Measurements from ENCODE around the gene TMEM132A.

Gene TMEM132A

GRCh38 chr11:60936467-60937143 lies 12.3 kb downstream of the TMEM132A start:
- FAIRE-seq, result no peak
- DNase-seq (ENCODE audit: insufficient read length, low spot score), result no peak

GRCh38 chr11:60937144-60937527 lies 12.9 kb downstream of the TMEM132A start:
- FAIRE-seq, result no peak

GRCh38 chr11:60937811-60938210 lies 13.6 kb downstream of the TMEM132A start:
- FAIRE-seq (no peak), DNase-seq (ENCODE audit: insufficient read length, low spot score) (no peak)

More at GRCh38 chr11:60937144-60937527, 12.9 kb downstream of the TMEM132A start:
- DNase-seq (ENCODE audit: insufficient read length, low spot score), result no peak

DNA sequence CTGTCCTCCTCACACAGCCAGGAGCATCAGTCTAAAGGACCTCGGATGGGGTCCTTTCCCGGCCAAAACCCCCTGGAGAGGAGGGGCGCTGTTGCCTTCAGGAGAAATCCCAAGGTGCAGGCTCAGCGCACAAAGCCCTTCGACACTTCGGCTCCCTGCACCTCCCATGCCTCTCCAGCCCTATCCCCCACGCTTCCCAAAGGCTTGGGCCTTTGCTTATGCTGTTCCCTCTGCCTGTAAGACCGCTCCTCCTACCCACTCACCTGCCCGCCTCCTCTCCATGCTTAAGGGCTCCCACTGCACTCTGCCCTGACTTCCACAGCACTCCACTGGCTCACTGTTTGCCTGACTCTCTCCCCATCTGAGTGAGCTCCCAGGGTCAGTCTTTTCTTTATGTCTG lies 14.2 kb downstream of the TMEM132A start:
- FAIRE-seq, result no peak
- DNase-seq (ENCODE audit: insufficient read length, low spot score), result no peak

- DNase-seq (ENCODE audit: insufficient read length, low spot score), result no peak
- no peak for FAIRE-seq
Observed at GRCh38 chr11:60939301-60939700, 15.0 kb downstream of the TMEM132A start.

DNA sequence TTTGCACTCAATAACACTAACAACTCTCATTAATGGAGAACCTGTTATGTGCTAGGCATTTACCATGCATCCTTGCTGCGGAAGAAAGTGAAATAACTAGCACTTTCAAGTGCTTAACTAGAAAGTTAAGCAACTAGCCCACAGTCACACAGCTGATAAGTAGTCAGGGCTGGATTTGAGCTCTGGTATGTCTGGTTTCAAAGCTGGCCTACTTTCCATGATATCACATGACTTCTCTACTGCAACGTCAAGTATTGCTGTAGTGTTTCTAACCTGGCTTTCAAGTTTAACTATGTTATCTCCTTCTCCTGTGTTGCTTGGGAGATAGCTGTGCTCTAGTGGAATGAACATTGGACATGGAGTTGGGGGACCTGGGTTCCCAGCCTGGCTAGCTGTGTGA lies 15.6 kb downstream of the TMEM132A start:
- FAIRE-seq, result no peak
- no peak for DNase-seq (ENCODE audit: insufficient read length, low spot score)

DNA sequence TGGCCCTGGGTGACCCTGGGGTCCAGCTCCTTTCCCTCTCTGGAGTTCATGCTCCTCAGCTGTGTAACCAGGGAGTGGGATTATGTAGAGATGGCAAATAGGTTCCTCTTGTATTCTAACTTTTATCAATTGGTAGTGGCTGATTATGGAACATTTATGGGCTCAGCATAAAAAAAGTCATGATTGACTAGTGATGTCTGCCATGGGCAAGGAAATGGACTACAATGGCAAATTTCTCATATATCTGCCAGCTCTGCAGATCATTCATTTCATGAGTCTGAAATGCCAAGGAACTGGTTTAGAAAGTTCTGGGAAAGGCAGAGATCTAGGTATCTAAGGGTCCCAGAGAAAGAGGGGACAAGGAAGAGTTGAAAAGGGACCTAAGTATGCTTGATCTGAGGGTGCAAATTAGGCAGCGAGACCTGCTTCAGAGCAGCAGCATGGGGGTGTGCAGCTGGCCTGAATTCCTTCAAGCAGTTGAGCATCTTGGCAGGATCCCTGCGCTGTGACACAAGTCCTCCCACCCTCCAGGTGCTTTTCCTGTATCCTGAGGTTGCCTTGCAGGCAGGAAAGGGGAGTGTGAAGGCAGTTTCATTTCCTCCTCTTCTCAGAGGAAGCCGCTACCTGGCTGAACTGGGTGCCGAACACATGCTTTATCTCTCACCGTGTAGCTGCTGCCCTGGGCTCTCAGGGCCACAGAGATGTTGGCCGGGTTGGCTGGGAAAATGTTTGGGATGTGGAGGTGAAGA lies 17.3 kb downstream of the TMEM132A start:
- FAIRE-seq, result no peak
- DNase-seq (ENCODE audit: insufficient read length, low spot score), result no peak

DNA sequence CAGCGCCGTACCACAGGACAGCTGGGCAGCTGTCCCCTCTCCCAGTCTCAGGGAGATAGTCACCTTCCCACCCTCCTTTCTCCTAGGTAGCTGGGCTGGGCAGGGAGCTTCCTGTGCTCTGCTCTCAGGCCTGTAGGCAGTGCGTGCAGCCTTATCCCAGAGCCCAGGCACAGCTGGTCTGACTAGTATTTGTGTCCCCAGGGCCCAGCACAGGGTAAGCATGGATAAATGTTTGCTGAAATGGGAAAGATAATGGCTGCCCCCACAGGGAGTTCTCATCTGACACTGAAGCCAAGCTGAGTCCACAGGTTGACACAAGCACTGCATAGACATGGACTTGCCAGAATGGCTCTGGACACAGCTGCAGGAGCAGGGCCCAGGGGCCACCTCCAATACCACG lies 18.0 kb downstream of the TMEM132A start:
- FAIRE-seq, result no peak

DNA sequence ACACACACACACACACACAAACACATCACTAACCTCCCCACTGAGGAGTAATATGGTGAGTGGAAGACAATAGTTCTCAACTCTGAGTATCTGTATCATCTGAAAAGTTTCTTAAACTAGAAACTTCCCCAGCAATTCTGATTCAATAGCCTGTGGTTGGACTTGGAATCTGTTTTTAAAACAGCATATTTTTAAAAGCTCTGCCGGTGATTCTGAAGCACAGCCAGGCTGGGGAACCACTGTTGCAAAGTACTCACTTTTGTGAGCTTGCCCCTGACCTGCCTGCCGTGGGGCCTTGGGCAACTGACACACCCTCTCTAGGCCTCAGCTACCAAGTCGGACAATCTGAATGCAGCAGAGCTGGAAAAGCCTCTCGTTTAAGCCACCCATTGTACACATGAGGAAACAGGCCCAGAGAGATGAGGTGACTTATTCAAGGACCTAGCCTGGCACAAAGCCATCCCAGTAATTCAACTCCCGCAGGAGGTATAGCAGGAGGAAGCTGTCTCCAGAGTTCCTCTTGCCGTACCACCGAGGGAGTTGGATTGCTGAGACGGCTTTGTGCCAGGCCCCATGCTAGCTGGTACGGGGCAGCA lies 18.8 kb downstream of the TMEM132A start:
- DNase-seq (ENCODE audit: insufficient read length, low spot score) (no peak), FAIRE-seq (no peak)

More for the DNA sequence above, 18.0 kb downstream of the TMEM132A start:
- no peak for DNase-seq (ENCODE audit: insufficient read length, low spot score)

- no peak for DNase-seq (ENCODE audit: insufficient read length, low spot score)
- no peak for FAIRE-seq
Observed at GRCh38 chr11:60944490-60945294, 20.4 kb downstream of the TMEM132A start.

DNA sequence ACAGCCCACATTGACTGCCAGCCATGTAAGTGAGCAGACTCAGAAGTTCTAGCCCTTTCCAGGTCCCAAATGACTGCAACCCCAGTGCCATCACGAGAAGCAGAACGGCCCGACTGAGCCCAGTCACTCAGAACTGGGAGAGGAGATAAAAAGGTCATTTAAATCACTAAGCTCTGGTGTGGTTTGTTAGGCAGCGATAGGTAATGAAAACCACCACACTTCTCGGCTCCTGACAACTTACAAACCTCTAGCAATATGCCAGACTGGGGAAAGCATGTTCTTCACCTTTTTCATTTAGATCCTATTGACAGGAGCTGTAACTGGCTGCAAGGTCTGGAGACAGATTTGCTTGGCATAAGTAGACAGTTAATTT lies 21.0 kb downstream of the TMEM132A start:
- DNase-seq (ENCODE audit: insufficient read length, low spot score) (no peak), FAIRE-seq (no peak)

DNA sequence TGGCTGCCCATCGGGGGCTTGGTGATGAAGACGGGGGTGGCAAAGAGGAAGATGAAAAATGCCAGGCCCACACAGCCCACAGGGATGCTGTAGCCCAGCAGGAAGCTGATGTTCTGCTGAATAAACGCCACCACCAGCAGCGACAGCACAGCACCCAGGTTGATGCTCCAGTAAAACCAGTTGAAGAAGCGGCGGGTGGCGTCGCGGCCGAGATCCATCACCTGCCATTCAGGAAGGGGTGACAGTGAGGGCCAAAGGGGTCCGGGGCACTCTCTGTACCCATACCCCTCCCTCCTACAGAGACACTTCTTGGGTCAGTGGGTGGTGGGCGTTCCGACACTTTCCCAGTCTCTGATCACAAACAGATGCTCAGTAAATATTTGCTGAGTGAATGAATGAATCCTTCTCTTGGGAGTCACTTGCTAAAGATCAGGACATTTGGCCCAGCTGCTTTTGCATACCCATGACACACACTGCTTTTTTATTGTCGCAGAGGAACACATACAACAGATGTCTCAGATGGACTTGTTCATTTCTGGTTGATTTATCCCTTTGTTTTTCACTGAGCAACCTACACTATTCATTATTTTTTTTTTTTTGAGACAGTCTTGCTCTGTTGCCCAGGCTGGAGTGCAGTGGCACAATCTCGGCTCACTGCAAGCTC lies 22.5 kb downstream of the TMEM132A start:
- no peak for FAIRE-seq

DNA sequence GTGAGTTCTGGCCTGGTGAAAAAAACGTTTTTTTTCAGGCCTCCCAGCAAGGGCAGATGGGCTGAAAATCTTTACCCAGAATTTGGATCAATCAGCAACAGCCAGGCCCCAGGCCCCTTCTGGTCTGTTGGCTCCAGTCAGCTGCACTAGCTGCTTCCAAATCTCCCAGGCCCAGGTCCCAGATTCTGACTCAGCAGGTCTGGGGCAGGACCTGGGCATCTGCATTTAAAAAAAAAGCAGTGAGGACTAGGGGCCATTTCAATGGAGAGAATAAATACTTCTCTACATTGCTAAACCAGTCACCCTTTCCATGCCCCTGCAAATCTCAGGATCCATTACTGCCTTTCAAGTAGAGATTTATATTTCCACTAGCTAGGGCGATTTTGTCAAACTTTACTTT lies 23.4 kb downstream of the TMEM132A start:
- no peak for DNase-seq (ENCODE audit: insufficient read length, low spot score)
- FAIRE-seq, result no peak

More for the DNA sequence above, 22.5 kb downstream of the TMEM132A start:
- no peak for DNase-seq (ENCODE audit: insufficient read length, low spot score)

DNA sequence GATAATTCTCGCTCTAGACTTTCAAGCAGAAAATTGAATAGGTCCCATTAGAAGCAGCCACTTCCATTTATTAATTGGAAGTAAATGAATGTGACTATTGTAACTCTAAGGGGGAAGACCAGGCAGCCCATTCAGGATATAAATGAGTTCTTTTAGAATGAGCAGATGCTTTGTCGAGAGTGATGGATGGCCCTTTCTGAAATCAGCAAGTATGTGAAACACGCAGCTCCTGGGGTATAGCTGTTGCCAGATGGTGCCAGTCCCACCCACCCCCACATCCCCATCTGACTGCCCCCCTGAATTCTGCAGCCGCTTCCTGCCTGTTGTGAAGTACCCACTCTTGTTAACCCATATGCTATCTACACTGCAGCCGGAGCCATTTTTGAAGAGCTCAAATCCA lies 24.0 kb downstream of the TMEM132A start:
- FAIRE-seq (no peak), DNase-seq (ENCODE audit: insufficient read length, low spot score) (no peak)

DNA sequence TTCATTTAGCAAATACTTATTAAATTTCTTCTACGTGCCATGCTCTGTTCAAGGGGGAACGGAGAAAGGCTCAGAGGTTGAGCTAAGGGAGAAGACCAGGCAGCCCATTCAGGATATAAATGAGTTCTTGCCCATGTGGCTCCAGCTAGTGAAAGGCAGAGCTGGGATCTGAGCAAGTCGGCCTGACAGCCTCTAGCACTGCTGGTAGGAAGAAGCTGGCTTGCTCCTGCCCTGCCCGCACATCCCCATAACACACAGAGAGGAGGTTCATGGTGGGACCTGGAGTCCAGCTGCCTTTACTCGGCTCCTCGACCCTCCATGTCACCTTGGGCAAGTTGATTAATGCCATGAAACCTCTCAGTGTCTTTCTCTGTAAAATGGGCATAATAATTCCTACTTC lies 25.8 kb downstream of the TMEM132A start:
- no peak for DNase-seq (ENCODE audit: insufficient read length, low spot score)
- FAIRE-seq, result peak; percentile 66

- DNase-seq (ENCODE audit: insufficient read length, low spot score), result no peak
- no peak for FAIRE-seq
Observed at GRCh38 chr11:60950933-60951605, 26.8 kb downstream of the TMEM132A start.

GRCh38 chr11:60951606-60951903 lies 27.3 kb downstream of the TMEM132A start:
- DNase-seq (ENCODE audit: insufficient read length, low spot score), result no peak
- FAIRE-seq, result no peak

GRCh38 chr11:60951904-60952741 lies 27.9 kb downstream of the TMEM132A start, which contains the start of gene SLC15A3:
SLC15A3 (minus strand) TSS chr11:60952176; CDS start chr11:60951551, 625 bp downstream.
- DNase-seq (ENCODE audit: insufficient read length, low spot score), result peak; percentile 84
- peak; percentile 100 for FAIRE-seq

GRCh38 chr11:60952742-60953170 lies 28.5 kb downstream of the TMEM132A start:
- DNase-seq (ENCODE audit: insufficient read length, low spot score) (no peak), FAIRE-seq (no peak)

Data from GM19239 (cell line).